ENCODE data around the gene CCDC32. TPM values are rescaled to one million over a fixed set of nuclear protein-coding genes. Genes with fewer than 3 reads are reported as not detected.

Gene CCDC32
- total and polyA plus RNA-seq, 2 of the 13 experiments (the other 11 are each of a cell fraction or from before 2014, with no cell fraction given): 10.8 to 23.2 TPM

DNA sequence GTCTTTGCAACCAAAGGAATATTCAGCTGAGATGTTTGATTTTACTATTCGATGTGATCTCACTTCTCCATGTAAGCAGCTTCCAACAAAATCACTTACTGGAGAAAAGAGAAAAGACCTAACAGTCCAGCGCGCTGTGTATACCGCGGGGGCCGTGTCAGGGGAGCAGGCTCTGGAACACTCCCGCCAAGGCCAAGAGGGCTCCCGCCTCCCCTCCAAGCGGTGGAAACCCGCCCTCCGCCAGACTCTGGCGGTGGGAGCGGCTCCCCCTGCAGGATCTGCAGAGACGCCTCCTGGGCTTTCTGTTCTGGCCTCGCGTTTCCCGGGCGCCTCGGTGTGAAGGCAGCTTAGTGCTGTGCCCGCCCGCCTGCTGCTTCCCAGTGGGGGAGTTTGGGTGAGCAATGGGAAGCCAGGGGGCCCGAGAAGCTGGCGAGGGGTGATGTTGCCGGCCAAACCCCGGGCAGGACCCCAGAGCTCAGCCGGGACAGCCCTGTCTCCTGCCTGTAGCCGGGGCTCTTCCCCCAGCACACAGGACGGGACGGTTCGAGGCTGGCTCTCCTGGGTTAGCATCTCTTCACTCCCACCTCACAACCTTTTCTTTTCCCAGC is 57.8 kb downstream of the CCDC32 start (continued):
- TF ChIP-seq, protein P1, sequence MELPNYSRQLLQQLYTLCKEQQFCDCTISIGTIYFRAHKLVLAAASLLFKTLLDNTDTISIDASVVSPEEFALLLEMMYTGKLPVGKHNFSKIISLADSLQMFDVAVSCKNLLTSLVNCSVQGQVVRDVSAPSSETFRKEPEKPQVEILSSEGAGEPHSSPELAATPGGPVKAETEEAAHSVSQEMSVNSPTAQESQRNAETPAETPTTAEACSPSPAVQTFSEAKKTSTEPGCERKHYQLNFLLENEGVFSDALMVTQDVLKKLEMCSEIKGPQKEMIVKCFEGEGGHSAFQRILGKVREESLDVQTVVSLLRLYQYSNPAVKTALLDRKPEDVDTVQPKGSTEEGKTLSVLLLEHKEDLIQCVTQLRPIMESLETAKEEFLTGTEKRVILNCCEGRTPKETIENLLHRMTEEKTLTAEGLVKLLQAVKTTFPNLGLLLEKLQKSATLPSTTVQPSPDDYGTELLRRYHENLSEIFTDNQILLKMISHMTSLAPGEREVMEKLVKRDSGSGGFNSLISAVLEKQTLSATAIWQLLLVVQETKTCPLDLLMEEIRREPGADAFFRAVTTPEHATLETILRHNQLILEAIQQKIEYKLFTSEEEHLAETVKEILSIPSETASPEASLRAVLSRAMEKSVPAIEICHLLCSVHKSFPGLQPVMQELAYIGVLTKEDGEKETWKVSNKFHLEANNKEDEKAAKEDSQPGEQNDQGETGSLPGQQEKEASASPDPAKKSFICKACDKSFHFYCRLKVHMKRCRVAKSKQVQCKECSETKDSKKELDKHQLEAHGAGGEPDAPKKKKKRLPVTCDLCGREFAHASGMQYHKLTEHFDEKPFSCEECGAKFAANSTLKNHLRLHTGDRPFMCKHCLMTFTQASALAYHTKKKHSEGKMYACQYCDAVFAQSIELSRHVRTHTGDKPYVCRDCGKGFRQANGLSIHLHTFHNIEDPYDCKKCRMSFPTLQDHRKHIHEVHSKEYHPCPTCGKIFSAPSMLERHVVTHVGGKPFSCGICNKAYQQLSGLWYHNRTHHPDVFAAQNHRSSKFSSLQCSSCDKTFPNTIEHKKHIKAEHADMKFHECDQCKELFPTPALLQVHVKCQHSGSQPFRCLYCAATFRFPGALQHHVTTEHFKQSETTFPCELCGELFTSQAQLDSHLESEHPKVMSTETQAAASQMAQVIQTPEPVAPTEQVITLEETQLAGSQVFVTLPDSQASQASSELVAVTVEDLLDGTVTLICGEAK (IDR thresholded peaks at IDR 0.05): no peak
- TF ChIP-seq, protein P1 (CRISPR knock-in tag; IDR thresholded peaks at IDR 0.05): no peak
- TF ChIP-seq ZFP41 (CRISPR knock-in tag; IDR thresholded peaks at IDR 0.05; ENCODE audit: borderline replicate concordance): no peak
- TF ChIP-seq HMGA1 (CRISPR knock-in tag; conservative IDR thresholded peaks at IDR 0.05): no peak
- peak; percentile 41; the same call in 1 of the 2 replicates for TF ChIP-seq ZFX (CRISPR knock-in tag; IDR thresholded peaks at IDR 0.05; ENCODE audit: low read depth)
- peak; percentile 28; the same call in 1 of the 2 replicates for TF ChIP-seq FOSL2 (CRISPR knock-in tag; IDR thresholded peaks at IDR 0.05)
- TF ChIP-seq ZNF543 (CRISPR knock-in tag; IDR thresholded peaks at IDR 0.05): no peak
- TF ChIP-seq, protein P2, sequence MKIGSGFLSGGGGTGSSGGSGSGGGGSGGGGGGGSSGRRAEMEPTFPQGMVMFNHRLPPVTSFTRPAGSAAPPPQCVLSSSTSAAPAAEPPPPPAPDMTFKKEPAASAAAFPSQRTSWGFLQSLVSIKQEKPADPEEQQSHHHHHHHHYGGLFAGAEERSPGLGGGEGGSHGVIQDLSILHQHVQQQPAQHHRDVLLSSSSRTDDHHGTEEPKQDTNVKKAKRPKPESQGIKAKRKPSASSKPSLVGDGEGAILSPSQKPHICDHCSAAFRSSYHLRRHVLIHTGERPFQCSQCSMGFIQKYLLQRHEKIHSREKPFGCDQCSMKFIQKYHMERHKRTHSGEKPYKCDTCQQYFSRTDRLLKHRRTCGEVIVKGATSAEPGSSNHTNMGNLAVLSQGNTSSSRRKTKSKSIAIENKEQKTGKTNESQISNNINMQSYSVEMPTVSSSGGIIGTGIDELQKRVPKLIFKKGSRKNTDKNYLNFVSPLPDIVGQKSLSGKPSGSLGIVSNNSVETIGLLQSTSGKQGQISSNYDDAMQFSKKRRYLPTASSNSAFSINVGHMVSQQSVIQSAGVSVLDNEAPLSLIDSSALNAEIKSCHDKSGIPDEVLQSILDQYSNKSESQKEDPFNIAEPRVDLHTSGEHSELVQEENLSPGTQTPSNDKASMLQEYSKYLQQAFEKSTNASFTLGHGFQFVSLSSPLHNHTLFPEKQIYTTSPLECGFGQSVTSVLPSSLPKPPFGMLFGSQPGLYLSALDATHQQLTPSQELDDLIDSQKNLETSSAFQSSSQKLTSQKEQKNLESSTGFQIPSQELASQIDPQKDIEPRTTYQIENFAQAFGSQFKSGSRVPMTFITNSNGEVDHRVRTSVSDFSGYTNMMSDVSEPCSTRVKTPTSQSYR (CRISPR knock-in tag; IDR thresholded peaks at IDR 0.05; ENCODE audit: borderline replicate concordance): no peak
- TF ChIP-seq, protein P3, sequence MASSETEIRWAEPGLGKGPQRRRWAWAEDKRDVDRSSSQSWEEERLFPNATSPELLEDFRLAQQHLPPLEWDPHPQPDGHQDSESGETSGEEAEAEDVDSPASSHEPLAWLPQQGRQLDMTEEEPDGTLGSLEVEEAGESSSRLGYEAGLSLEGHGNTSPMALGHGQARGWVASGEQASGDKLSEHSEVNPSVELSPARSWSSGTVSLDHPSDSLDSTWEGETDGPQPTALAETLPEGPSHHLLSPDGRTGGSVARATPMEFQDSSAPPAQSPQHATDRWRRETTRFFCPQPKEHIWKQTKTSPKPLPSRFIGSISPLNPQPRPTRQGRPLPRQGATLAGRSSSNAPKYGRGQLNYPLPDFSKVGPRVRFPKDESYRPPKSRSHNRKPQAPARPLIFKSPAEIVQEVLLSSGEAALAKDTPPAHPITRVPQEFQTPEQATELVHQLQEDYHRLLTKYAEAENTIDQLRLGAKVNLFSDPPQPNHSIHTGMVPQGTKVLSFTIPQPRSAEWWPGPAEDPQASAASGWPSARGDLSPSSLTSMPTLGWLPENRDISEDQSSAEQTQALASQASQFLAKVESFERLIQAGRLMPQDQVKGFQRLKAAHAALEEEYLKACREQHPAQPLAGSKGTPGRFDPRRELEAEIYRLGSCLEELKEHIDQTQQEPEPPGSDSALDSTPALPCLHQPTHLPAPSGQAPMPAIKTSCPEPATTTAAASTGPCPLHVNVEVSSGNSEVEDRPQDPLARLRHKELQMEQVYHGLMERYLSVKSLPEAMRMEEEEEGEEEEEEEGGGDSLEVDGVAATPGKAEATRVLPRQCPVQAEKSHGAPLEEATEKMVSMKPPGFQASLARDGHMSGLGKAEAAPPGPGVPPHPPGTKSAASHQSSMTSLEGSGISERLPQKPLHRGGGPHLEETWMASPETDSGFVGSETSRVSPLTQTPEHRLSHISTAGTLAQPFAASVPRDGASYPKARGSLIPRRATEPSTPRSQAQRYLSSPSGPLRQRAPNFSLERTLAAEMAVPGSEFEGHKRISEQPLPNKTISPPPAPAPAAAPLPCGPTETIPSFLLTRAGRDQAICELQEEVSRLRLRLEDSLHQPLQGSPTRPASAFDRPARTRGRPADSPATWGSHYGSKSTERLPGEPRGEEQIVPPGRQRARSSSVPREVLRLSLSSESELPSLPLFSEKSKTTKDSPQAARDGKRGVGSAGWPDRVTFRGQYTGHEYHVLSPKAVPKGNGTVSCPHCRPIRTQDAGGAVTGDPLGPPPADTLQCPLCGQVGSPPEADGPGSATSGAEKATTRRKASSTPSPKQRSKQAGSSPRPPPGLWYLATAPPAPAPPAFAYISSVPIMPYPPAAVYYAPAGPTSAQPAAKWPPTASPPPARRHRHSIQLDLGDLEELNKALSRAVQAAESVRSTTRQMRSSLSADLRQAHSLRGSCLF (CRISPR knock-in tag; IDR thresholded peaks at IDR 0.05; ENCODE audit: borderline replicate concordance): no peak
- TF ChIP-seq, protein P4, sequence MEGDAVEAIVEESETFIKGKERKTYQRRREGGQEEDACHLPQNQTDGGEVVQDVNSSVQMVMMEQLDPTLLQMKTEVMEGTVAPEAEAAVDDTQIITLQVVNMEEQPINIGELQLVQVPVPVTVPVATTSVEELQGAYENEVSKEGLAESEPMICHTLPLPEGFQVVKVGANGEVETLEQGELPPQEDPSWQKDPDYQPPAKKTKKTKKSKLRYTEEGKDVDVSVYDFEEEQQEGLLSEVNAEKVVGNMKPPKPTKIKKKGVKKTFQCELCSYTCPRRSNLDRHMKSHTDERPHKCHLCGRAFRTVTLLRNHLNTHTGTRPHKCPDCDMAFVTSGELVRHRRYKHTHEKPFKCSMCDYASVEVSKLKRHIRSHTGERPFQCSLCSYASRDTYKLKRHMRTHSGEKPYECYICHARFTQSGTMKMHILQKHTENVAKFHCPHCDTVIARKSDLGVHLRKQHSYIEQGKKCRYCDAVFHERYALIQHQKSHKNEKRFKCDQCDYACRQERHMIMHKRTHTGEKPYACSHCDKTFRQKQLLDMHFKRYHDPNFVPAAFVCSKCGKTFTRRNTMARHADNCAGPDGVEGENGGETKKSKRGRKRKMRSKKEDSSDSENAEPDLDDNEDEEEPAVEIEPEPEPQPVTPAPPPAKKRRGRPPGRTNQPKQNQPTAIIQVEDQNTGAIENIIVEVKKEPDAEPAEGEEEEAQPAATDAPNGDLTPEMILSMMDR (CRISPR knock-in tag; IDR thresholded peaks at IDR 0.05): peak; percentile 96
